ENCODE measurements around the gene HDAC4.

- no peak for TF ChIP-seq CTCF (IDR thresholded peaks at IDR 0.05 in 2 of 3, conservative IDR thresholded peaks at IDR 0.05 in 1 of 3; ENCODE audit: control insufficient read depth in 2 of 3, extremely low read depth in 1 of 3, insufficient read depth in 1 of 3, low read depth in 3 of 3, low read length in 3 of 3)
- no peak for TF ChIP-seq ZNF274 (IDR thresholded peaks at IDR 0.05; ENCODE audit: insufficient read depth, insufficient read length)
- TF ChIP-seq USF1 (IDR thresholded peaks at IDR 0.05; ENCODE audit: borderline replicate concordance, extremely low read length, insufficient read depth, low read depth, low read length), result no peak
- TF ChIP-seq REST (IDR thresholded peaks at IDR 0.05; ENCODE audit: low read depth, low read length), result no peak
- TF ChIP-seq USF2 (IDR thresholded peaks at IDR 0.05; ENCODE audit: borderline replicate concordance, low read depth, low read length), result no peak
- no peak for TF ChIP-seq EZH2 (IDR thresholded peaks at IDR 0.05; ENCODE audit: borderline replicate concordance, control insufficient read depth, low read depth, low read length)
- no peak for TF ChIP-seq SIX5 (IDR thresholded peaks at IDR 0.05; ENCODE audit: low read depth, low read length, severe bottlenecking)
- no peak for TF ChIP-seq CHD1 (IDR thresholded peaks at IDR 0.05; ENCODE audit: low read depth, low read length)
- TF ChIP-seq MEF2A (IDR thresholded peaks at IDR 0.05; ENCODE audit: insufficient read depth, low read depth, low read length), result no peak
- no peak for TF ChIP-seq TARDBP (IDR thresholded peaks at IDR 0.05; ENCODE audit: borderline replicate concordance)
- TF ChIP-seq NFIC (IDR thresholded peaks at IDR 0.05; ENCODE audit: low read depth, low read length), result no peak
- no peak for TF ChIP-seq PAX8 (IDR thresholded peaks at IDR 0.05)
These were observed 106.2 kb downstream of the HDAC4 start for GRCh38 chr2:239294571-239295054.

Measured in GM12878 (cell line).